NCI-H146 treated with DMSO at 0.1 percent for 48 hours (cell line): ENCODE measurements around the gene BCKDHA.
A peak's percentile ranks its signal among the peaks of the same experiment; 100 is the strongest.
"Not testable (repeated sequence)": the region's sequence is repeated elsewhere in the genome, so short reads cannot be mapped to it uniquely, and the experiment has no call there.

Experiments
- DNase-seq: peaks from one replicate; lab custom pipeline; 2025; ENCODE audit not compliant: unreplicated experiment; lab: John Stamatoyannopoulos, UW

Gene BCKDHA

DNA sequence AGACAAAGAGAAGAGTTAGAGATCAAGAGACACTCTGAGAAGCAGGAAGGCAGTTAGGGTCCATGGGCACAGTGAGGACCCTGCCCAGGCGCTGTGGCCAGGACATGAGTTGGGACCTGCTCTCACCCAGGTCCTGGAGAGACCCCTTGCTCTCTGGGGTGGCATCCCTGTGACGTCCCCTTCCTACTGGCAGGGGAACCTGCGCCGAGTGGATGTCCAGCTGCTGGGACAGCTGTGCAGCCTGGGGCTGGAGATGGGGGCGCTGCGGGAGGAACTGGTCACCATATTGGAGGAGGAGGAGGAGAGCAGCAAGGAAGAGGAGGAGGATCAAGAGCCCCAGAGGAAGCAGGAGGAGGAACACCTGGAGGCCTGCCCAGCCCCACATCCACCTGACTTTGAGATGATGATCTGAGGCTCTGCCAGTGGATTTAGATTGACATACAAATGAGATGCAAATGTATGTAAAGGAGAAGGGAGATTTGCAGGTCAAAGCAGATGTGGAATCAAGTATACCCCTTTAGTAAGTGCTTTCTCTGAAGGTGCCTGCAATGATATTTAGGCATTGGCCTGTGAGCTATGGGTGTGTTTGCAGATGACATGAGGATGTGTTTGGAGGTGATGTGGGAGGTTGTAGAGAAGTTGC is 46.3 kb downstream of the BCKDHA start:
- DNase-seq, result no peak

DNA sequence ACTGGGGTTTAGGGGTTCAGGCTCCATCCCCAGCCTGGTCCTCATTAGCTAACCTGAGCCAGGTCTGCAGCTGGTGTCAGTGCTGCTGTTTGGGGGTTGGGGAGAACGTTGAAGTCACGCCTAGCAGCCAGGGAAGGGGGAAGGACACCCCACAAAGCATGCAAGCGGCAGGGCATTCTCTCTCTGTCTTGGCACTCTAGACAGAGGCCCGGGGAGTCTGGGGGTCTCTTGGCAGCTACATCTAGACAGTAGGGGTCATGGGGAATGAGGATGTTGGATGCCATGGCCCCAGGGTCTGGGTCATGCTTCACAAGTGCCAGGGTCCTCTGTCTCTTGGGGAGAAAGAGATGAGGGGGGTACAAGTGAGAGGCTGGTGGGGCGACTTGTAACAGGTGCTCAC is 48.0 kb downstream of the BCKDHA start:
- DNase-seq, result no peak

DNA sequence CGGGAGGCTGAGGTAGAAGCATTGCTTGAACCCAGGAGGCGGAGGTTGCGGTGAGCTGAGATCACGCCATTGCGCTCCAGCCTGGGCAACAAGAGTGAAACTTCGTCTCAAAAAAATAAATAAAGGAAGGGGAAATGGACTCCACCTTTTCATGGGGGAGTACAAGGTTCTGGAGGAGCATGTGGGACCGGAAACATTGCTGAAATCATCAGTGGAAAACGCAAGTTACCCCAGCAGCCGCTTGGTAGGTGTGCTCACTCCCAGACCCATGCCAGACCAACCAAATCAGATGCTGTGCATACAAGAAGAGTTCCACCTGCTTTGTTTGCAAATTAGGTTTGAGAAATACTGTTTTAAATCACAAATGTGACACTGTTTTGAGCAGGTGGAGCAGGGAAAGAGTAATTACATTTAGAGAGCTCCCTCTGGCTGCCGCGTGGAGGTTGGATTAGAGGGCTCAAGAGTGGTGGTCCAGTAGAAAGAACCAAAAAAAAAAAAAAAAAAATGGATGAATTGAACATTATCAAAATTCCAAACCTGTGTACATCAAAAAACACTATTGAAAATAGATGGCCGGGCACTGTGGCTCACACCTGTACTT is 50.2 kb downstream of the BCKDHA start:
- DNase-seq, result no peak

DNA sequence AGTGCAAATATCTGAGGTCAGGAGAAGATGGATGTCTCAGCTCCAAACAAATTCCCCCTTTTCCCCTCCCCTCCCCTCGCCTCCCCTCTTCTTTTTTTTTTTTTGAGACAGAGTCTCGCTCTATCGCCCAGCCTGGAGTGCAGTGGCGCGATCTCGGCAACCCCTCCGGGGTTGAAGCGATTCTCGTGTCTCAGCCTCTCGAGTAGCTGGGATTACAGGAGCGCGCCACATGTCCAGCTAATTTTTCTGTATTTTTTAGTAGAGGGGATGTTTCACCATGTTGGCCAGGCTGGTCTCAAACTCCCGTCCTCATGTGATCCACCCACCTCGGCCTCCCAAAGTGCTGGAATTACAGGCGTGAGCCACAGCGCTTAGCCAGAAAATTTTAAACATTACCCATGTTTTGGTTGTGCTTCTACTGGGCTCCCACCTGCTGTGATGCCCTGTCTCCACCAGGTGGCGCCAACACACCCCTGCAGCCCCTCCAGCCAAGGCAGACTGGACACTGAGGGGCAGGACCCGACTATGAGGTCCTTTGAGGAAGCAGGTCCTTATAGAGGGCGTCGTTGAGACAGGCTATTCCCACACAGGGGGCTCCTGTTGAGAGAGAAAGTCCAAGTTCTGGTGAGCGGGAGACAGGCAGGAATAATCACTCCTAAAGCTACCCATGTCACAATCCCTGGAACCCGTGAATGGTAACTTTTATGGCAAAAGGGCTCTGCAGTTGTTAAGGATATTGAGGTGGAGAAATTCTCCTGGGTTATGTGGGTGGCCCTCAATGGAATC is 51.7 kb downstream of the BCKDHA start:
- DNase-seq, result peak; percentile 14

DNA sequence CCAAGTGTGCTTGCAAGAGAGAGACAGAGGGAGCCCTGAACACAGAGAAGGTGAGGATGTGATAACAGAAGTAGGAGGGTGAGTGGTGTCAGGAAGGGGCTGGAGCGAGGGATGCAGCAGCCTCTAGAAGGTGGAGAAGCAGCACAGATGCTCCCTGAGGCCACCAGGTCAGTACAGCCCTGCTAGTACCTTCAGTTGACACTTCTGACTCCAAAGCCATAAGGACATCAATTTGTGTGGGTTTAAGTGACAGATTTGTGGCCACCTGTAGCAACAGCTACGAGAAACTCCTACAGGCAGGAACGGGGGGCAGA is 52.2 kb downstream of the BCKDHA start:
- DNase-seq, result no peak

DNA sequence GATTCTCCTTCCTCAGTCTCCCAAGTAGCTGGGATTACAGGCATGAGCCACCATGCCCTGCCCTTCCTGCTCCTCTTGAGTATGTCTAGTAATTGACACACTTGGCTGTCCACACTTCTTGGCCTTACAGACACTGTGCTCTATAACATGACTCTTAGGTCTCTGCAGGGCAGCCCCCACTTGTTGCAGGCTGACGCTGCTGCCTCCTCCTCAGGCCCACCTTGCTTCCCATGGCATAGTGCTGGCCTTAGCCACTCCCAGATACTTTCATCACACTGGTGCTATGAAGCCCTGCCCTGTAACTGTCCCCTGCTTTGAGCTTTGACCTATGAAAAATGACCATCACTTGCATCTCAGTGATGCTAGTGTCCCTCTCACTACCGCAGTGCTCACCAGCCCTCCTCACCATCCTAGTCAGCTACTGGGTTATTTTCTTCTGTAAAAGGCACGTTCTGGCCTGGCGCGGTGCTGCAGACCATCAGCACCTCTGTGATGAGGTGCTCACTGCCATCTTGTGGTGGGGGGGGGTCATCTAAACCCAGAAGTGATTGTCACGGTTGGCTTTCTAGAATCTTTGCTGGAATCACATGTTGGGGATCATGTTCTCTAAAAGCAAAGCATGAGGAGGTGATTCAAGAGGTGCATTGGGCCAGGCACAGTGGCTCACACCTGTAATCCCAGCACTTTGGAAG is 55.1 kb downstream of the BCKDHA start:
- no peak for DNase-seq

DNA sequence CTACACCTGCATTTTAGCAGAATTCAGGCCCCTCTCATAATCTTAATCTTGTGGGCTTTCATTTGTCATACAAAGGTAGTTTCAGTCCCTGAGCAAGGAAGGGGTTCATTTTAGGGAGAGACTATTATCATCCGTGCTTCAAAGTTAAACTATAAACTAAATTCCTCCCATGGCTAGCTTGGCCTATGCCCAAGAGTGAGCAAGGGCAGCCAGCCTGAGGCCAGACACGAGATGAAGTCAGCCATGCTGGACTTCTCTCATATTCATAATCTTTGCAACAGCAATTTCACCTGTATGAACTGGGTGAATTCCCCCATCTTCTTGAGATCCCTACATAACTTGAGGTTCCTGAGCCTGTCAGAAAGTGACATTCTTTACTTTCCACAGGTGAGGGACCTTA is 58.3 kb downstream of the BCKDHA start:
- no peak for DNase-seq

DNA sequence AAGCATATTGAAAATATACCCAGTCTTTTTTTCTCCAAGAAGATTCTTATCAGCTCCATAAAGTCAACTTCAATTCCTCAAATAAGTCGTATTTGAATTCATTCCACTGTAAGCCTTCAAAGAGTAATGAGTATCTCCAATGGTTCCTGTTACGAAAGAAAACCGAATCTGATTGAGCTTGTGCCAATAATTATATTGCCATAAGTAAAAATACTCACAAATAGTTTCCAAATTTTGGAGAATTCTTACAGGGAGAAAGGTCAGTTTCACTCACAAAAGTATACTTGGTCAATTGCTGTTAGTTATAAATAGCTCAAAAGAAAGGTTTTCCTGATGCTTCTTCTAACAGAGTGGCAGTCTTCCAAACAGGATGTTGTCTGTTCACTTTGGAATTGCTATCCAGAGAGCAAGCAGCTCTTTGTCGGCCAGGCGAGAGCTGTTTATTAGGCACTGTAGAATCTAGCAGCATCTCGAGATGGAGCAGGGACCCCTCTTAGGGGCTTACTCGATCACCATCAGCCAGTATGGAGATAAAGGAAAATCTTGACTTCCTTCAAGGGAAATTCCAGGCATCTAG is 58.8 kb downstream of the BCKDHA start:
- DNase-seq, result no peak

DNA sequence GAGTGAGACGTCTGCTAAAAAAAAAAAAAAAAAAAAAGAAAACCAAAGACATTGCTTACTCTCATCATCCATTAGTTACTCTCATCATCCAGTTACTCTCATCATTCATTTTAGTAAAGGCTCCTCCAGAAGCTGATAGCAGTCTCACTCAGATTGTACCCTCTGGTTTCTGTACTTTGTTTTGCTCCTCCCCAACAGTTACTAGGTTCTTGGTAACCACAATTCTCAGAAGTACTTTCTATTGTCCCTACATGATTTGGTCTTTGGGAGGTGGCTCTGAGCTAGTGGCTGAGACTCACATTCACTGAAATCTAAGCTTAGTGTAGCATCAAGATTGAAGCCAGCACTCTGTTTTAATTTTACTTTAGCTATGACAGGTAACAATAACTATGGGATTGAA is 59.6 kb downstream of the BCKDHA start:
- DNase-seq, result no peak

DNA sequence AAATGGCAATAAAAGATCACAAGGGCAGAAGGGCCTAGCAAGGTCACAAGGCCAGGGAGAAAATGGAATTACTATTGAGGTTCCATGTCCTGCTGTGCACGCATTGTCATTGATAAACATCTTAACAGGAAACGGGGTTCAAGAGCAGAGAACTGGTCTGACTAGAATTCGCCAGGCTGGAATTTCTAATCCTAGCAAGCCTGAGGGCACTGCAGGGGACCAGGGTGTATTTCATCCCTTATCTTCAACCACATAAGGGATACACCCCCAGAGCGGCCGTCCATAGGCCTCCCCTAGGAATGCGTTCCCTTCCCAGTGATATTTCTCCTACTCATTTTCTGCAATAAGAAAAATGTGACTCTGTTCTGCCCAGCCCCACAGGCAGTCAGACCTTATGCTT is 64.9 kb downstream of the BCKDHA start:
- no peak for DNase-seq

DNA sequence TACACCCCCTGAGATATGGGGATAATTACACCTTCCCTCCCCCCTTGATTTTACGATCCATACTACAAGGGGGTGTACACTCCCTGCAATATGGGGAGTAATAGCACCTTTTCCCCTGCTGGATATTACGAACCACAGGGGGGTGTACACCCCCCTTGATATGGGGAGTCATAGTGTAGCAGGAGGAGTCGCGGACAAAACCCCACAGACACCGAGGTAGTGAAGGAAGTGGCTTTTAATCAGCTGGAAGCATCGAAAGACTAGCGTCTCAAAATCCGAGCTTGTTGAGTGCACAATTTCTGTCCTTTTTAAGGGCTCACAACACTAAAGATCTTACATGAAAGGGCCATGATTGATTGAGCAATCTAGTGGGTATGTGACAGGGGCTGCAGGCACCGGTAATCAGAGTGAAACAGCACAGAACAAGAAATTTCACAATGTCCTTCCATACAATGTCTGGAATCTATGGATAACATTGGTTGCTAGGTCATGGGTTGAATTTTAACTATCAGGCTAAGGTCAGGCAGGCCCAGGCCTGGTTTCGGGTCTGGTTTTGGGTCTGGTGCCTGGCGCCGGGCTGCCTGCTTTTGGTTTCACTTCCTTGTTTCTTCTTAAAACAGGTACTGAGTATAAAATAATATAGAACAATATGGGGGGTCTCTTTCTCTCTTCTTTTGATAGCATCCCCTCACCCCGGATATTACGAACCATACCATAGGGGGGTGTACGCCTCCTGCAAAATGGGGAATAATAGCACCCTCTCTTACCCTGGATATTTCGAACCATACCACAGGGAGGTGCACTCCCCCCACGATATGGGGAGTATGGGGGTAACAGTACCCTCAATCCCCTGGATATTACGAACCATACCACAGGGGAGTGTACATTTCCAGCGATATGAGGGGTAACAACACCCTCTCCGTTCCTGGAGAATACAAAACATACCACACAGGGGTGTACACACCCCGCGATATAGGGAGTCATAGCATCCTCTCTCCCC is 65.9 kb downstream of the BCKDHA start:
- DNase-seq, result not testable (repeated sequence)
